Hepatocyte (in vitro differentiated cells): Measurements from ENCODE around the gene EEIG2.

ENCODE experiments used
- CTCF ChIP-seq: fragments of 200-600 bp; sonication (generic); IDR thresholded peaks from 2 replicates; pipeline ENCODE4 v1.5.1; 2016; ENCODE audit warnings: antibody characterized with exemption, mild to moderate bottlenecking; ENCODE audit not compliant: poor library complexity
- EZH2 ChIP-seq: fragments of 200-600 bp; sonication (generic); IDR thresholded peaks from 2 replicates; pipeline ENCODE4 v1.6.1; 2016; ENCODE audit warnings: antibody characterized with exemption, mild to moderate bottlenecking, borderline replicate concordance
- EZH2phosphoT487 ChIP-seq: fragments of 200-600 bp; sonication (generic); IDR thresholded peaks from one replicate; pipeline ENCODE4 v1.6.1; 2018; ENCODE audit warnings: antibody characterized with exemption, mild to moderate bottlenecking, low read depth, moderate library complexity; ENCODE audit not compliant: unreplicated experiment, severe bottlenecking

GRCh38 chr1:108511764-108512163, 48.1 kb upstream of the EEIG2 start:
- TF ChIP-seq CTCF: no peak
- no peak for TF ChIP-seq EZH2
- no peak for TF ChIP-seq EZH2phosphoT487
